GM12878 (cell line): ENCODE measurements around the gene MOG. TPM values are rescaled to one million over a fixed set of nuclear protein-coding genes. Genes with fewer than 3 reads are reported as not detected.

Source experiments
- ASH2L ChIP-seq: fragments of 300-600, 200-600 bp; sonication (generic); IDR thresholded peaks from 2 replicates; pipeline ENCODE4 v1.6.1; 2017; ENCODE audit warnings: low read depth, mild to moderate bottlenecking, borderline replicate concordance
- ATF7 ChIP-seq: fragments of 450-650 bp; IDR thresholded peaks from 2 replicates; pipeline ENCODE4 v1.6.1; 2016; ENCODE audit warnings: low read depth, mild to moderate bottlenecking
- CHD1 ChIP-seq: IDR thresholded peaks from 2 replicates; pipeline ENCODE4 v1.6.1; 2012; ENCODE audit warnings: low read depth, low read length, improper control_type of control experiment
- CHD4 ChIP-seq: fragments of 200-600 bp; sonication (generic); IDR thresholded peaks from 2 replicates; pipeline ENCODE4 v1.6.1; 2016; ENCODE audit warnings: mild to moderate bottlenecking
- EED ChIP-seq: sonication (generic); IDR thresholded peaks from 2 replicates; pipeline ENCODE4 v1.6.1; 2016; ENCODE audit warnings: antibody characterized with exemption, low read depth
- NR2F1 ChIP-seq: fragments of 450-650 bp; conservative IDR thresholded peaks from 2 replicates; pipeline ENCODE4 v1.6.1; 2017; ENCODE audit warnings: mild to moderate bottlenecking
- NRF1 ChIP-seq: conservative IDR thresholded peaks from 2 replicates; pipeline ENCODE4 v1.6.1; 2011; ENCODE audit warnings: mild to moderate bottlenecking, low read depth, low read length, improper control_type of control experiment
- RELA ChIP-seq: fragments of 450-650 bp; IDR thresholded peaks from 2 replicates; pipeline ENCODE4 v1.8.0; 2014; ENCODE audit warnings: borderline replicate concordance; ENCODE audit not compliant: partially characterized antibody
- STAT3 ChIP-seq: IDR thresholded peaks from 2 replicates; pipeline ENCODE4 v1.6.1; 2011; ENCODE audit warnings: low read depth, low read length, improper control_type of control experiment
- TBL1XR1 ChIP-seq: IDR thresholded peaks from 2 replicates; pipeline ENCODE4 v1.6.1; 2012; ENCODE audit warnings: low read depth, low read length, improper control_type of control experiment
- ZNF207 ChIP-seq: fragments of 450-650 bp; IDR thresholded peaks from 2 replicates; pipeline ENCODE4 v1.6.1; 2014; ENCODE audit warnings: antibody characterized with exemption, mild to moderate bottlenecking, borderline replicate concordance
- polyA plus RNA-seq, 11 experiments: library from polyadenylated mRNA; depleted of rRNA in 4 of 11; unstranded in 6 of 11; stranded (reverse) in 5 of 11; fragments of >200 nt; fragmentation: Nextera tagmentation in 4 of 11; fragmentation: Illumina TruSeq in 1 of 11; extraction: Ambion mirVana in 4 of 11; extraction: Trizol in 1 of 11; gene quantifications; 1 replicate in 1 of 11; 2 replicates in 10 of 11; pipeline versions ENCODE4 v1.2.1 to v1.2.3, GENCODE V29; 2011 to 2016; ENCODE audit warnings: inconsistent platforms in 2 of 11, missing spikeins in 2 of 11, low read depth in 1 of 11
- total RNA-seq, 4 experiments: library from RNA; depleted of rRNA in 3 of 4; stranded (reverse); fragments of >200 nt in 3 of 4; fragmentation: Illumina TruSeq in 1 of 4; extraction: Trizol in 1 of 4; gene quantifications; 2 replicates each; pipeline versions ENCODE4 v1.2.1 to v1.2.3, GENCODE V29; 2013 to 2021
- TF ChIP-seq, protein P1 (sequence below): fragments of 450-650 bp; IDR thresholded peaks from 2 replicates; pipeline ENCODE4 v1.6.1; 2017; ENCODE audit warnings: mild to moderate bottlenecking, moderate library complexity
- TF ChIP-seq, protein P2 (sequence below): fragments of 450-650 bp; IDR thresholded peaks from 2 replicates; pipeline ENCODE4 v1.6.1; 2017; ENCODE audit warnings: mild to moderate bottlenecking
- TF ChIP-seq, protein P3 (sequence below): fragments of 450-650 bp; IDR thresholded peaks from 2 replicates; pipeline ENCODE4 v1.6.1; 2018; ENCODE audit warnings: borderline replicate concordance, mild to moderate bottlenecking; ENCODE audit not compliant: partially characterized antibody
- TF ChIP-seq, protein P4 (sequence below): IDR thresholded peaks from 2 replicates; pipeline ENCODE4 v1.6.1; 2011; ENCODE audit warnings: borderline replicate concordance, low read depth, mild to moderate bottlenecking, moderate library complexity, mixed read lengths, low read length; ENCODE audit not compliant: insufficient read depth; ENCODE audit errors: extremely low read length

MOG gene
- total and polyA plus RNA-seq, 10 of the 15 experiments (the other 5 are each of a cell fraction or from before 2014, with no cell fraction given): not detected

DNA sequence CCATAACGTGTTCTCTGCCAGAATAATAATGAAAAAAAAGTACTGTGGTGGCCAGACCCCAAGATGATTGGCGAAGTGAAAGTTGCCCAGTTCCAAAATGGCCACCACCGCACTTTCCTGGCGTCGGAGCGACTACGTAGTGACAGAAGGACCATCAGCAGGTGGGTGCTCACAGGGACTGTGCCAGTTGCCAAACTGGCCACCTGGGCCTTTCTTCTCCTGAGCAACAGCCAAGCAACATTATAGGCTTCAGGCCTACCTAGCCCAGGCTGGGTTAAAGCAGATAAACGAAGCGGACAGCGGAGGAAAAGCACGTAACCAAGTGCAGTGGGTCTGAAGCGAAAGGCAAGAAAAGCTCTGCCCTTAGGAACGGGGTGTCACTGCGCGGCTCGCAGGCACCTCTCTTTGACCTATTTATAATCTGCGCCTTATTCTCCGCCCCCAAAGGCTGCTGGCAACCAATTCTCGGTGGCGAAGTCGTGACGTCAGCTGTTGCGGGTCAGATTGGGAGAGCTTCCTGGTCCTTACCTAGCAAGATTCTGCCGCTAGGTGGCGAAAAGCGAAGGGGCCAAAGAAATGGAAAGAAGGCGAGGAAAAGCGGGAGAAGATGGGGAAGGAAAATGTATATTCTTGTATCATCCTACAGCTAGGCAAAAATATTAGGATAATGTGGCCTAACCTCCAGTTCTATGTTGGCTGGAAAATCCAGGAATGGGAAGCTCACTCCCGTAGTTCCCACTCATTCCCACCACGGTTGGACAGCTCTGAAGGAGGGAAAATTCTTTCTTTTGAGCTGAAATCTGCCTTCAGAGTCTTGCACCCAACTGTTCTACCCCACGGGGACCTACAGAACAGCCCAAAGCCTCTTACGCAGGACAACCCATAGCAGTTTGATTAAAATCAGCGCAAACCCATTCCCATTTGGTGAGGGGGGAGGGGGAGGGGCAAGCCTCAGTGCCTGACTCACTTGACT is 6.9 kb upstream of the MOG start (continued):
- TF ChIP-seq ASH2L: no peak; the same call in 1 of the 2 replicates
- 0 out of 2 replicates have a peak, but pooled peaks have one; percentile 34 for TF ChIP-seq NR2F1
- no peak for TF ChIP-seq NRF1
- TF ChIP-seq RELA: peak; percentile 58
- TF ChIP-seq CHD1: no peak
- TF ChIP-seq, protein P1, sequence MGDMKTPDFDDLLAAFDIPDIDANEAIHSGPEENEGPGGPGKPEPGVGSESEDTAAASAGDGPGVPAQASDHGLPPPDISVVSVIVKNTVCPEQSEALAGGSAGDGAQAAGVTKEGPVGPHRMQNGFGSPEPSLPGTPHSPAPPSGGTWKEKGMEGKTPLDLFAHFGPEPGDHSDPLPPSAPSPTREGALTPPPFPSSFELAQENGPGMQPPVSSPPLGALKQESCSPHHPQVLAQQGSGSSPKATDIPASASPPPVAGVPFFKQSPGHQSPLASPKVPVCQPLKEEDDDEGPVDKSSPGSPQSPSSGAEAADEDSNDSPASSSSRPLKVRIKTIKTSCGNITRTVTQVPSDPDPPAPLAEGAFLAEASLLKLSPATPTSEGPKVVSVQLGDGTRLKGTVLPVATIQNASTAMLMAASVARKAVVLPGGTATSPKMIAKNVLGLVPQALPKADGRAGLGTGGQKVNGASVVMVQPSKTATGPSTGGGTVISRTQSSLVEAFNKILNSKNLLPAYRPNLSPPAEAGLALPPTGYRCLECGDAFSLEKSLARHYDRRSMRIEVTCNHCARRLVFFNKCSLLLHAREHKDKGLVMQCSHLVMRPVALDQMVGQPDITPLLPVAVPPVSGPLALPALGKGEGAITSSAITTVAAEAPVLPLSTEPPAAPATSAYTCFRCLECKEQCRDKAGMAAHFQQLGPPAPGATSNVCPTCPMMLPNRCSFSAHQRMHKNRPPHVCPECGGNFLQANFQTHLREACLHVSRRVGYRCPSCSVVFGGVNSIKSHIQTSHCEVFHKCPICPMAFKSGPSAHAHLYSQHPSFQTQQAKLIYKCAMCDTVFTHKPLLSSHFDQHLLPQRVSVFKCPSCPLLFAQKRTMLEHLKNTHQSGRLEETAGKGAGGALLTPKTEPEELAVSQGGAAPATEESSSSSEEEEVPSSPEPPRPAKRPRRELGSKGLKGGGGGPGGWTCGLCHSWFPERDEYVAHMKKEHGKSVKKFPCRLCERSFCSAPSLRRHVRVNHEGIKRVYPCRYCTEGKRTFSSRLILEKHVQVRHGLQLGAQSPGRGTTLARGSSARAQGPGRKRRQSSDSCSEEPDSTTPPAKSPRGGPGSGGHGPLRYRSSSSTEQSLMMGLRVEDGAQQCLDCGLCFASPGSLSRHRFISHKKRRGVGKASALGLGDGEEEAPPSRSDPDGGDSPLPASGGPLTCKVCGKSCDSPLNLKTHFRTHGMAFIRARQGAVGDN: peak; percentile 75
- TF ChIP-seq ATF7: peak; percentile 95
- TF ChIP-seq, protein P2, sequence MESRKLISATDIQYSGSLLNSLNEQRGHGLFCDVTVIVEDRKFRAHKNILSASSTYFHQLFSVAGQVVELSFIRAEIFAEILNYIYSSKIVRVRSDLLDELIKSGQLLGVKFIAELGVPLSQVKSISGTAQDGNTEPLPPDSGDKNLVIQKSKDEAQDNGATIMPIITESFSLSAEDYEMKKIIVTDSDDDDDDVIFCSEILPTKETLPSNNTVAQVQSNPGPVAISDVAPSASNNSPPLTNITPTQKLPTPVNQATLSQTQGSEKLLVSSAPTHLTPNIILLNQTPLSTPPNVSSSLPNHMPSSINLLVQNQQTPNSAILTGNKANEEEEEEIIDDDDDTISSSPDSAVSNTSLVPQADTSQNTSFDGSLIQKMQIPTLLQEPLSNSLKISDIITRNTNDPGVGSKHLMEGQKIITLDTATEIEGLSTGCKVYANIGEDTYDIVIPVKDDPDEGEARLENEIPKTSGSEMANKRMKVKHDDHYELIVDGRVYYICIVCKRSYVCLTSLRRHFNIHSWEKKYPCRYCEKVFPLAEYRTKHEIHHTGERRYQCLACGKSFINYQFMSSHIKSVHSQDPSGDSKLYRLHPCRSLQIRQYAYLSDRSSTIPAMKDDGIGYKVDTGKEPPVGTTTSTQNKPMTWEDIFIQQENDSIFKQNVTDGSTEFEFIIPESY: no peak
- no peak for TF ChIP-seq STAT3
- no peak for TF ChIP-seq TBL1XR1
- TF ChIP-seq, protein P3, sequence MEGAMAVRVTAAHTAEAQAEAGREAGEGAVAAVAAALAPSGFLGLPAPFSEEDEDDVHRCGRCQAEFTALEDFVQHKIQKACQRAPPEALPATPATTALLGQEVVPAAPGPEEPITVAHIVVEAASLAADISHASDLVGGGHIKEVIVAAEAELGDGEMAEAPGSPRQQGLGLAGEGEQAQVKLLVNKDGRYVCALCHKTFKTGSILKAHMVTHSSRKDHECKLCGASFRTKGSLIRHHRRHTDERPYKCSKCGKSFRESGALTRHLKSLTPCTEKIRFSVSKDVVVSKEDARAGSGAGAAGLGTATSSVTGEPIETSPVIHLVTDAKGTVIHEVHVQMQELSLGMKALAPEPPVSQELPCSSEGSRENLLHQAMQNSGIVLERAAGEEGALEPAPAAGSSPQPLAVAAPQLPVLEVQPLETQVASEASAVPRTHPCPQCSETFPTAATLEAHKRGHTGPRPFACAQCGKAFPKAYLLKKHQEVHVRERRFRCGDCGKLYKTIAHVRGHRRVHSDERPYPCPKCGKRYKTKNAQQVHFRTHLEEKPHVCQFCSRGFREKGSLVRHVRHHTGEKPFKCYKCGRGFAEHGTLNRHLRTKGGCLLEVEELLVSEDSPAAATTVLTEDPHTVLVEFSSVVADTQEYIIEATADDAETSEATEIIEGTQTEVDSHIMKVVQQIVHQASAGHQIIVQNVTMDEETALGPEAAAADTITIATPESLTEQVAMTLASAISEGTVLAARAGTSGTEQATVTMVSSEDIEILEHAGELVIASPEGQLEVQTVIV: peak; percentile 27
- TF ChIP-seq CHD4: no peak
- TF ChIP-seq EED: peak; percentile 77
- peak; percentile 76; the same call in 1 of the 2 replicates for TF ChIP-seq ZNF207
- TF ChIP-seq, protein P4, sequence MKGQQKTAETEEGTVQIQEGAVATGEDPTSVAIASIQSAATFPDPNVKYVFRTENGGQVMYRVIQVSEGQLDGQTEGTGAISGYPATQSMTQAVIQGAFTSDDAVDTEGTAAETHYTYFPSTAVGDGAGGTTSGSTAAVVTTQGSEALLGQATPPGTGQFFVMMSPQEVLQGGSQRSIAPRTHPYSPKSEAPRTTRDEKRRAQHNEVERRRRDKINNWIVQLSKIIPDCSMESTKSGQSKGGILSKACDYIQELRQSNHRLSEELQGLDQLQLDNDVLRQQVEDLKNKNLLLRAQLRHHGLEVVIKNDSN: no peak
- TF ChIP-seq, all 136 proteins: peak for 40
